Measurements from ENCODE around the gene MGAT1.
A peak's percentile ranks its signal among the peaks of the same experiment; 100 is the strongest.
"Not testable (repeated sequence)": the region's sequence is repeated elsewhere in the genome, so short reads cannot be mapped to it uniquely, and the experiment has no call there.

Gene MGAT1

DNA sequence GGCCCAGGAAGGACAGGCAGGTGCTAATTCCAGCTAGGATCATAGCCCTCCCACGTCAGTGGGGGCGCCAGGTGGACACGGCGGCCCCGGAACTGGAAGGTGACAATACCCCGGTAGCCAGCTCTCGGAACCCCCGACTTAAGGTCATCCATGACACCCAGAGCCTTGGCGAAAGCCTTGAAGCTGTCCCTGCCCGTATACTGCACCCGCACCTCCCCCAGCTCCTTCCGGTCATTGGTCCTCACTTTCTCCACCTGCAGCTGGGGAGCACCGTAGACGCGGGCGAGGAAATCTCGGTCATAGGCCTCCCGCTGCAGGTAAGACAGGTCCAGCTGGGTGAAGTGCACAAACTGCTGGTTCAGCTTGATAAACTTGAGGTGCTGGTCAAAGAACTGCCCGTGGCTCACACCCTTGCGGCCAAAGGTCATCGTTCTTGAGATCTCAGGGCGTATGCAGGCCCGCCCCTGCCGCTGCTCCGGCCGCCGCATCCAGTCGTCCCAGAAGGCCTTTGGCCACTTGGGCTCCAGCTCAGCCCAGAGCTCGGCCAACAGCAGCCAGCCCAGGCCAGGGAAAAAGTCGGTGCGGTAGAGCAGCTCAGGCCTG lies 10.9 kb downstream of the MGAT1 start:
- peaks cover 2% of the 10 kb centered on the region for H3K4me1 ChIP-seq (ENCODE audit: control insufficient read depth, low read depth, low read length)
- no peak overlapping the region for H3K56ac ChIP-seq (ENCODE audit: low read length)
- WGBS (ENCODE audit: extremely low coverage, insufficient coverage, low lambda C conversion rate): no CpG with 5 or more reads among the region's 31 CpGs
- H3K4ac ChIP-seq (ENCODE audit: low read depth, low read length): no peak overlapping the region
- peaks cover 5% of the 10 kb centered on the region for H3K36me3 ChIP-seq (ENCODE audit: control insufficient read depth, insufficient read depth, low read length)
- H3K27me3 ChIP-seq (ENCODE audit: insufficient read depth, low read length, poor library complexity): no peaks in the 10 kb centered on the region
- H4K8ac ChIP-seq (ENCODE audit: low read depth, low read length): no peak overlapping the region
- H4K5ac ChIP-seq (ENCODE audit: low read length): no peak overlapping the region
- no peak overlapping the region for H3K4me3 ChIP-seq (ENCODE audit: low read length)
- no peak overlapping the region for H2BK120ac ChIP-seq (ENCODE audit: low read depth, low read length)
- peaks cover 18% of the 10 kb centered on the region for H3K79me2 ChIP-seq (ENCODE audit: control insufficient read depth, insufficient read depth, low read length)
- no peak overlapping the region for H2AK5ac ChIP-seq (ENCODE audit: low read length)
- DNase-seq: no peak
- H3K23ac ChIP-seq (ENCODE audit: low read length): no peak overlapping the region
- peaks cover 12% of the 10 kb centered on the region for H3K79me1 ChIP-seq (ENCODE audit: low read length)
- no peak overlapping the region for H3K27ac ChIP-seq (ENCODE audit: low read depth, low read length)
- no peak overlapping the region for H2BK15ac ChIP-seq (replicated peaks; ENCODE audit: low read depth)
- no peak overlapping the region for H2BK5ac ChIP-seq (ENCODE audit: low read length)
- H3K4me2 ChIP-seq (ENCODE audit: low read length): no peak overlapping the region
- H3K9ac ChIP-seq (ENCODE audit: low read length): no peak overlapping the region
- H3K18ac ChIP-seq (ENCODE audit: low read length): no peak overlapping the region

DNA sequence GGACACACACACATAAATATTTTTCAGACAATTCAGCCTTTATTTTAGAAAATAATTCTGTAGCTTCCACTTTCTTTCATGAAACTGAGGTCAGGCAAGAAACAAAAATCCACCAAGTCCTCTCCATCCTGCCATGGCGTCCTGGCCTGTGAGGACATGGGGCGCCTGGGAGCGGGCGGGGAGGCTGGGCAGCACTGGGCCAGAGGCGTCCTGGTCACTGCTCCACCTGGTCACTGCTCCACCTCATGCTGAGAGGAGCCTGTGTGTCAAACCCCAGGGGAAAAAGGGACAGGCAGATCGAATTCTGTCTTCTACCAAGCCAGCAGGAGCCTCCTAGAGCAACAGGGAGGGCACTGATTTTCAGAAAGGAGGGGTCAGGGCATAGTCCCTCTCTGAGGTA lies 12.1 kb downstream of the MGAT1 start:
- no peaks in the 10 kb centered on the region for H3K27me3 ChIP-seq (ENCODE audit: insufficient read depth, low read length, poor library complexity)
- H3K4me1 ChIP-seq (ENCODE audit: control insufficient read depth, low read depth, low read length): peaks cover 12% of the 10 kb centered on the region
- H4K5ac ChIP-seq (ENCODE audit: low read length): no peak overlapping the region
- H3K79me2 ChIP-seq (ENCODE audit: control insufficient read depth, insufficient read depth, low read length): peaks cover 9% of the 10 kb centered on the region
- WGBS (ENCODE audit: extremely low coverage, insufficient coverage, low lambda C conversion rate): no CpG with 5 or more reads among the region's 6 CpGs
- H3K23ac ChIP-seq (ENCODE audit: low read length): no peak overlapping the region
- no peak overlapping the region for H2BK120ac ChIP-seq (ENCODE audit: low read depth, low read length)
- H3K79me1 ChIP-seq (ENCODE audit: low read length): peaks cover 8% of the 10 kb centered on the region
- no peak overlapping the region for H2BK15ac ChIP-seq (replicated peaks; ENCODE audit: low read depth)
- no peak overlapping the region for H3K56ac ChIP-seq (ENCODE audit: low read length)
- DNase-seq: no peak
- no peak overlapping the region for H3K4ac ChIP-seq (ENCODE audit: low read depth, low read length)
- H2BK5ac ChIP-seq (ENCODE audit: low read length): no peak overlapping the region
- no peak overlapping the region for H2AK5ac ChIP-seq (ENCODE audit: low read length)
- no peak overlapping the region for H3K9ac ChIP-seq (ENCODE audit: low read length)
- no peak overlapping the region for H4K8ac ChIP-seq (ENCODE audit: low read depth, low read length)
- no peak overlapping the region for H3K18ac ChIP-seq (ENCODE audit: low read length)
- H3K36me3 ChIP-seq (ENCODE audit: control insufficient read depth, insufficient read depth, low read length): peaks cover 5% of the 10 kb centered on the region
- H3K27ac ChIP-seq (ENCODE audit: low read depth, low read length): no peak overlapping the region
- H3K4me3 ChIP-seq (ENCODE audit: low read length): no peak overlapping the region
- H3K4me2 ChIP-seq (ENCODE audit: low read length): no peak overlapping the region

- H3K4me3 ChIP-seq (ENCODE audit: low read length): no peak overlapping the region
- H3K79me2 ChIP-seq (ENCODE audit: control insufficient read depth, insufficient read depth, low read length): peaks cover 9% of the 10 kb centered on the region
- no peak overlapping the region for H3K23ac ChIP-seq (ENCODE audit: low read length)
- H3K18ac ChIP-seq (ENCODE audit: low read length): no peak overlapping the region
- DNase-seq: peak; percentile 86
- no peak overlapping the region for H2BK15ac ChIP-seq (replicated peaks; ENCODE audit: low read depth)
- no CpG with 5 or more reads among the region's 8 CpGs for WGBS (ENCODE audit: extremely low coverage, insufficient coverage, low lambda C conversion rate)
- H3K27ac ChIP-seq (ENCODE audit: low read depth, low read length): no peak overlapping the region
- no peak overlapping the region for H2BK120ac ChIP-seq (ENCODE audit: low read depth, low read length)
- no peak overlapping the region for H2BK5ac ChIP-seq (ENCODE audit: low read length)
- H4K5ac ChIP-seq (ENCODE audit: low read length): no peak overlapping the region
- peaks cover 15% of the 10 kb centered on the region for H3K4me1 ChIP-seq (ENCODE audit: control insufficient read depth, low read depth, low read length)
- H4K8ac ChIP-seq (ENCODE audit: low read depth, low read length): no peak overlapping the region
- no peaks in the 10 kb centered on the region for H3K27me3 ChIP-seq (ENCODE audit: insufficient read depth, low read length, poor library complexity)
- no peak overlapping the region for H3K4ac ChIP-seq (ENCODE audit: low read depth, low read length)
- no peak overlapping the region for H3K4me2 ChIP-seq (ENCODE audit: low read length)
- H3K79me1 ChIP-seq (ENCODE audit: low read length): peaks cover 8% of the 10 kb centered on the region
- H3K36me3 ChIP-seq (ENCODE audit: control insufficient read depth, insufficient read depth, low read length): peaks cover 5% of the 10 kb centered on the region
- H3K56ac ChIP-seq (ENCODE audit: low read length): no peak overlapping the region
- no peak overlapping the region for H2AK5ac ChIP-seq (ENCODE audit: low read length)
- H3K9ac ChIP-seq (ENCODE audit: low read length): no peak overlapping the region
These were observed 12.6 kb downstream of the MGAT1 start for GRCh38 chr5:180790020-180790419.

DNA sequence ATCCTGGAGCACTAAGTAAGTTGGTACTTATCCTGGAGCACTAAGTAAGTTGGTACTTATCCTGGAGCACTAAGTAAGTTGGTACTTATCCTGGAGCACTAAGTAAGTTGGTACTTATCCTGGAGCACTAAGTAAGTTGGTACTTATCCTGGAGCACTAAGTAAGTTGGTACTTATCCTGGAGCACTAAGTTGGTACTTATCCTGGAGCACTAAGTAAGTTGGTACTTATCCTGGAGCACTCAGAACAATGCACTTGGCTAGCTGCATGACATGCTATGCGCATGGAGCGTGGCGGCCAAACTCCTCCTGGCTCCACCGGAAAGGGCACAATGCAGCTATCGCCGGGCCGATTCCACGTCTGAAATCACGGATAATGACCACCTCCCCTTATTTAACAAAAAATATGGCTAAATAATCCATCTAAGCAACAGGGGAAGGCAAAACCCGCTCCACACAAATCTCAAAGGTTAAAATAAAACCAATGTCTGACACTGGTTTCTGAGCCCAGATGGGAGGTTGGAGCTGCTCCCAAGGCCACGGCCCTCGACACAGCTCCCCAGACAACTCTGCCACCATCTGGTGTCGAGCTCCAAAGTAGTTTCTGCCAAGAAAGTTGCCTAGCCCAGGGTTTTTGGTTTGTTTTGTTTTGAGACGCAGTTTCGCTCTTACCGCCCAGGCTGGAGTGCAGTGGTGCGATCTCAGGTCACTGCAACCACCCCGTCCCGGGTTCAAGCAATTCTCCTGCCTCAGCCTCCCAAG lies 13.8 kb downstream of the MGAT1 start:
- H2BK5ac ChIP-seq (ENCODE audit: low read length); H3K4me3 ChIP-seq (ENCODE audit: low read length); H2BK15ac ChIP-seq (replicated peaks; ENCODE audit: low read depth); H3K18ac ChIP-seq (ENCODE audit: low read length); H3K27ac ChIP-seq (ENCODE audit: low read depth, low read length); DNase-seq; H3K79me2 ChIP-seq (ENCODE audit: control insufficient read depth, insufficient read depth, low read length); H3K56ac ChIP-seq (ENCODE audit: low read length); H3K4me2 ChIP-seq (ENCODE audit: low read length); H4K8ac ChIP-seq (ENCODE audit: low read depth, low read length); H4K5ac ChIP-seq (ENCODE audit: low read length); H3K27me3 ChIP-seq (ENCODE audit: insufficient read depth, low read length, poor library complexity); H3K9ac ChIP-seq (ENCODE audit: low read length); H2AK5ac ChIP-seq (ENCODE audit: low read length); H3K23ac ChIP-seq (ENCODE audit: low read length); H3K36me3 ChIP-seq (ENCODE audit: control insufficient read depth, insufficient read depth, low read length); H3K79me1 ChIP-seq (ENCODE audit: low read length); H2BK120ac ChIP-seq (ENCODE audit: low read depth, low read length); H3K4ac ChIP-seq (ENCODE audit: low read depth, low read length): not testable (repeated sequence)
- peaks cover 15% of the 10 kb centered on the region for H3K4me1 ChIP-seq (ENCODE audit: control insufficient read depth, low read depth, low read length)
- no CpG with 5 or more reads among the region's 19 CpGs for WGBS (ENCODE audit: extremely low coverage, insufficient coverage, low lambda C conversion rate)

- H3K79me2 ChIP-seq (ENCODE audit: control insufficient read depth, insufficient read depth, low read length): peaks cover under 1% of the 10 kb centered on the region
- H3K18ac ChIP-seq (ENCODE audit: low read length): no peak overlapping the region
- H2BK5ac ChIP-seq (ENCODE audit: low read length): no peak overlapping the region
- no peaks in the 10 kb centered on the region for H3K27me3 ChIP-seq (ENCODE audit: insufficient read depth, low read length, poor library complexity)
- no peak overlapping the region for H4K8ac ChIP-seq (ENCODE audit: low read depth, low read length)
- peaks cover 4% of the 10 kb centered on the region for H3K79me1 ChIP-seq (ENCODE audit: low read length)
- H3K23ac ChIP-seq (ENCODE audit: low read length): no peak overlapping the region
- H2BK120ac ChIP-seq (ENCODE audit: low read depth, low read length): no peak overlapping the region
- H3K4me1 ChIP-seq (ENCODE audit: control insufficient read depth, low read depth, low read length): peaks cover 15% of the 10 kb centered on the region
- H3K56ac ChIP-seq (ENCODE audit: low read length): peak overlapping the region; percentile 56
- WGBS (ENCODE audit: extremely low coverage, insufficient coverage, low lambda C conversion rate): no CpG with 5 or more reads among the region's 20 CpGs
- H3K36me3 ChIP-seq (ENCODE audit: control insufficient read depth, insufficient read depth, low read length): peaks cover 5% of the 10 kb centered on the region
- no peak overlapping the region for H3K9ac ChIP-seq (ENCODE audit: low read length)
- H4K5ac ChIP-seq (ENCODE audit: low read length): no peak overlapping the region
- no peak overlapping the region for H3K4me3 ChIP-seq (ENCODE audit: low read length)
- H3K27ac ChIP-seq (ENCODE audit: low read depth, low read length): peak overlapping the region; percentile 0
- H2AK5ac ChIP-seq (ENCODE audit: low read length): no peak overlapping the region
- H3K4me2 ChIP-seq (ENCODE audit: low read length): no peak overlapping the region
- DNase-seq: peak; percentile 78
- H3K4ac ChIP-seq (ENCODE audit: low read depth, low read length): no peak overlapping the region
- H2BK15ac ChIP-seq (replicated peaks; ENCODE audit: low read depth): no peak overlapping the region
These were observed 14.7 kb downstream of the MGAT1 start for GRCh38 chr5:180787711-180788431.

Measured in mesendoderm (in vitro differentiated cells).